IMR-90 (cell line): Measurements from ENCODE around the gene ZFP36L1. TPM values are rescaled to one million over a fixed set of nuclear protein-coding genes. Genes with fewer than 3 reads are reported as not detected.

Experiments used
- ATAC-seq: fragments of 200-7000 bp; cut with Tn5 transposase; 2 replicates; pipeline ENCODE4 v1.9.1; 2020; ENCODE audit warnings: low read depth, mild to moderate bottlenecking, moderate library complexity
- BruUV-seq: library from RNA; stranded (reverse); fragments of 400-500 nt; replicated peaks from 2 replicates; lab custom pipeline; 2021; lab: Mats Ljungman, UMichigan
- CTCF ChIA-PET: fragments of 300-600 bp; formaldehyde crosslinking; extraction: SDS; loops from one replicate; lab custom pipeline; 2021; ENCODE audit warnings: antibody characterized with exemption; lab: Yijun Ruan, JAX
- POLR2A ChIA-PET: fragments of 300-600 bp; sonication (Branson Sonifier 250); formaldehyde crosslinking; loops from one replicate; lab custom pipeline; 2022; ENCODE audit warnings: antibody characterized with exemption; ENCODE audit not compliant: unreplicated experiment; lab: Charles Lee
- DNase-seq: peaks from one replicate; pipeline ENCODE4 v3.0.0; 2013
- H2AFZ ChIP-seq: replicated peaks from 2 replicates; pipeline ENCODE3; 2013; ENCODE audit warnings: low read length, mild to moderate bottlenecking; ENCODE audit not compliant: poor library complexity
- H2AK5ac ChIP-seq: 2 replicates; pipeline ENCODE4 v1.6.1; 2013; ENCODE audit warnings: low read depth, low read length, inconsistent platforms
- H2AK9ac ChIP-seq: replicated peaks from 2 replicates; pipeline ENCODE3; 2013; ENCODE audit warnings: mild to moderate bottlenecking, low read depth, low read length, moderate library complexity; ENCODE audit not compliant: poor library complexity
- H2BK120ac ChIP-seq: 2 replicates; pipeline ENCODE4 v1.6.1; 2013; ENCODE audit warnings: low read depth, low read length, inconsistent platforms
- H2BK15ac ChIP-seq: 3 replicates; pipeline ENCODE4 v1.6.1; 2013; ENCODE audit warnings: low read depth, low read length, inconsistent platforms
- H2BK20ac ChIP-seq: 2 replicates; pipeline ENCODE4 v1.6.1; 2013; ENCODE audit warnings: low read depth, mild to moderate bottlenecking, inconsistent platforms, low read length, moderate library complexity
- H2BK5ac ChIP-seq: 2 replicates; pipeline ENCODE4 v1.6.1; 2013; ENCODE audit warnings: mild to moderate bottlenecking, low read depth, low read length, inconsistent platforms; ENCODE audit not compliant: poor library complexity, severe bottlenecking
- H3K14ac ChIP-seq: replicated peaks from 2 replicates; pipeline ENCODE4 v1.6.1; 2013; ENCODE audit warnings: low read depth, low read length, inconsistent platforms
- H3K18ac ChIP-seq: 2 replicates; pipeline ENCODE4 v1.6.1; 2013; ENCODE audit warnings: low read depth, low read length, control low read depth
- H3K23ac ChIP-seq: 2 replicates; pipeline ENCODE4 v1.6.1; 2013; ENCODE audit warnings: low read depth, low read length, inconsistent platforms
- H3K27ac ChIP-seq: 2 replicates; pipeline ENCODE4 v1.5.1; 2013; ENCODE audit warnings: mild to moderate bottlenecking, control low read depth, low read length; ENCODE audit not compliant: insufficient read depth
- H3K27me3 ChIP-seq: 2 replicates; pipeline ENCODE4 v1.6.1; 2013; ENCODE audit warnings: low read length; ENCODE audit not compliant: control insufficient read depth, insufficient read depth
- H3K36me3 ChIP-seq: 2 replicates; pipeline ENCODE4 v1.6.1; 2013; ENCODE audit warnings: low read length, mixed read lengths; ENCODE audit not compliant: control insufficient read depth, insufficient read depth
- H3K4ac ChIP-seq: 2 replicates; pipeline ENCODE4 v1.6.1; 2013; ENCODE audit warnings: low read depth, low read length, inconsistent platforms
- H3K4me1 ChIP-seq: 2 replicates; pipeline ENCODE4 v1.6.1; 2013; ENCODE audit warnings: low read length, mixed read lengths; ENCODE audit not compliant: control insufficient read depth, insufficient read depth
- H3K4me2 ChIP-seq: 2 replicates; pipeline ENCODE4 v1.6.1; 2013; ENCODE audit warnings: low read depth, mild to moderate bottlenecking, control low read depth, low read length, moderate library complexity
- H3K4me3 ChIP-seq: 2 replicates; pipeline ENCODE4 v1.5.1; 2013; ENCODE audit warnings: low read depth, mild to moderate bottlenecking, control low read depth, low read length, moderate library complexity; ENCODE audit not compliant: insufficient read depth
- H3K56ac ChIP-seq: 2 replicates; pipeline ENCODE4 v1.6.1; 2013; ENCODE audit warnings: low read length, inconsistent platforms; ENCODE audit not compliant: insufficient read depth; ENCODE audit errors: extremely low read depth
- H3K79me1 ChIP-seq, 2 experiments: 2 replicates each; pipeline ENCODE4 v1.6.1; 2013; ENCODE audit warnings: low read length in 2 of 2, inconsistent platforms in 1 of 2, low read depth in 1 of 2
- H3K9ac ChIP-seq: 2 replicates; pipeline ENCODE4 v1.6.1; 2013; ENCODE audit warnings: low read depth, low read length, control low read depth
- H3K9me1 ChIP-seq: 2 replicates; pipeline ENCODE4 v1.6.1; 2013; ENCODE audit warnings: low read length, inconsistent platforms; ENCODE audit not compliant: insufficient read depth
- H3K9me3 ChIP-seq: 2 replicates; pipeline ENCODE4 v1.6.1; 2013; ENCODE audit warnings: low read length; ENCODE audit not compliant: control insufficient read depth, insufficient read depth
- H4K20me1 ChIP-seq: 2 replicates; pipeline ENCODE4 v1.6.1; 2013; ENCODE audit warnings: low read length, inconsistent platforms; ENCODE audit not compliant: insufficient read depth
- H4K5ac ChIP-seq: 2 replicates; pipeline ENCODE4 v1.6.1; 2013; ENCODE audit warnings: mild to moderate bottlenecking, low read depth, low read length, control low read depth
- H4K8ac ChIP-seq, 2 experiments: 2 replicates each; pipeline ENCODE4 v1.6.1; 2013; ENCODE audit warnings: low read depth in 2 of 2, low read length in 2 of 2, control low read depth in 1 of 2, inconsistent platforms in 1 of 2
- H4K91ac ChIP-seq: 2 replicates; pipeline ENCODE4 v1.6.1; 2013; ENCODE audit warnings: low read depth, low read length, inconsistent platforms; ENCODE audit not compliant: insufficient read depth
- FOS ChIP-seq: fragments of 150-350 bp; IDR thresholded peaks from 2 replicates; pipeline ENCODE4 v1.6.1; 2016; ENCODE audit warnings: low read depth, low read length
- NFE2L2 ChIP-seq: fragments of 150-350 bp; IDR thresholded peaks from 2 replicates; pipeline ENCODE4 v1.6.1; 2016; ENCODE audit warnings: low read depth, mild to moderate bottlenecking, low read length
- WGBS, 2 experiments: methylation state at CpG; one replicate each; pipeline versions ENCODE4 v1.1.5 to v1.1.7; 2013; ENCODE audit warnings: missing lambda C conversion rate in 2 of 2; ENCODE audit not compliant: insufficient read length in 1 of 2; ENCODE audit errors: extremely low coverage in 2 of 2; 5-methylcytosine and 5-hydroxymethylcytosine counted together
- dilution Hi-C: fragments of 300-500 bp; cut with HindIII; formaldehyde crosslinking; loops from one replicate; pipeline ENCODE4 v1.14.3; 2018; ENCODE audit warnings: low sequenced_read_pairs; ENCODE audit not compliant: unreplicated experiment
- in situ Hi-C: fragments of 300-500 bp; cut with MboI; formaldehyde crosslinking; loops from 3 replicates; pipeline ENCODE4 v1.14.3; 2019; ENCODE audit warnings: low sequenced_read_pairs, inconsistent platforms, mixed read lengths
- intact Hi-C: fragments of 100-400 bp; cut with micrococcal nuclease; formaldehyde crosslinking; loops from 2 replicates; pipeline ENCODE4 v1.10.0; 2022
- polyA plus RNA-seq, 3 experiments: library from polyadenylated mRNA; depleted of rRNA; stranded (reverse); fragments of >200 nt; gene quantifications; 2 replicates each; pipeline ENCODE4 v1.2.3, GENCODE V29; 2012; ENCODE audit warnings: low replicate concordance in 1 of 3
- total RNA-seq: library from RNA; depleted of rRNA; stranded (reverse); fragments of >200 nt; gene quantifications from 2 replicates; pipeline ENCODE4 v1.2.3, GENCODE V29; 2012

ZFP36L1 gene
- total and polyA plus RNA-seq, 2 of the 4 experiments (the other 2 are of a cell fraction): 6.5 to 140 TPM

- POLR2A ChIA-PET: no interaction called here
These were observed 45.5 kb downstream of the ZFP36L1 start for GRCh38 chr14:68747393-68747792.

More at GRCh38 chr14:68747393-68747792, 45.5 kb downstream of the ZFP36L1 start:
- H3K79me1 ChIP-seq: no peaks in the 10 kb centered on the region
- H2BK15ac ChIP-seq: no peak overlapping the region
- intact Hi-C loops (no loop called here), dilution Hi-C loops (no loop called here), in situ Hi-C loops (no loop called here)
- H4K8ac ChIP-seq: no peak overlapping the region
- H4K5ac ChIP-seq: no peak overlapping the region
- no peaks in the 10 kb centered on the region for H3K4me1 ChIP-seq
- H2AFZ ChIP-seq: no peak overlapping the region
- H2BK120ac ChIP-seq: no peak overlapping the region
- no peaks in the 10 kb centered on the region for H3K9me1 ChIP-seq
- no peak overlapping the region for H3K27ac ChIP-seq
- no peak overlapping the region for H2BK5ac ChIP-seq
- no peak overlapping the region for H2AK5ac ChIP-seq
- H4K20me1 ChIP-seq: no peaks in the 10 kb centered on the region
- no peak overlapping the region for H3K4me3 ChIP-seq
- DNase-seq (no peak), ATAC-seq (no peak)
- CTCF ChIA-PET: no interaction called here
- H3K9me3 ChIP-seq: no peaks in the 10 kb centered on the region
- H3K14ac ChIP-seq: no peak overlapping the region
- no peak overlapping the region for H3K4me2 ChIP-seq
- no peak overlapping the region for H3K23ac ChIP-seq
- TF ChIP-seq FOS (no peak), NFE2L2 (no peak)
- no peak overlapping the region for H3K4ac ChIP-seq
- no TSS peak for BruUV-seq
- H2AK9ac ChIP-seq: no peak overlapping the region
- peaks cover 3% of the 10 kb centered on the region; the same call in 1 of the 2 replicates for H3K27me3 ChIP-seq
- H3K9ac ChIP-seq: no peak overlapping the region
- no peak overlapping the region for H3K56ac ChIP-seq
- WGBS, 2 experiments: 95% methylated on average over 5 of the region's 5 CpGs; no CpG with 5 or more reads in 1 of the 2 experiments
- no peak overlapping the region for H2BK20ac ChIP-seq
- H4K91ac ChIP-seq: no peak overlapping the region
- H3K18ac ChIP-seq: no peak overlapping the region
- H3K36me3 ChIP-seq: no peaks in the 10 kb centered on the region
